Stimulated activated CD4-positive, alpha-beta T cell treated with anti-CD3 and anti-CD28 coated beads, Interleukin-15, amount 100 ng/mL, for 1 hour (primary cell): Measurements from ENCODE around the gene CLDN9.
"Not testable (repeated sequence)": the region's sequence is repeated elsewhere in the genome, so short reads cannot be mapped to it uniquely, and the experiment has no call there.

Experiments
- DNase-seq, 2 donors: peaks; one replicate each; pipeline ENCODE4 v3.0.0-alpha.2; 2020; ENCODE audit warnings: low read depth in 1 of 2, low spot score in 1 of 2

The CLDN9 gene

GRCh38 chr16:3030222-3031212 lies 17.8 kb downstream of the CLDN9 start:
- DNase-seq = no peak

DNA sequence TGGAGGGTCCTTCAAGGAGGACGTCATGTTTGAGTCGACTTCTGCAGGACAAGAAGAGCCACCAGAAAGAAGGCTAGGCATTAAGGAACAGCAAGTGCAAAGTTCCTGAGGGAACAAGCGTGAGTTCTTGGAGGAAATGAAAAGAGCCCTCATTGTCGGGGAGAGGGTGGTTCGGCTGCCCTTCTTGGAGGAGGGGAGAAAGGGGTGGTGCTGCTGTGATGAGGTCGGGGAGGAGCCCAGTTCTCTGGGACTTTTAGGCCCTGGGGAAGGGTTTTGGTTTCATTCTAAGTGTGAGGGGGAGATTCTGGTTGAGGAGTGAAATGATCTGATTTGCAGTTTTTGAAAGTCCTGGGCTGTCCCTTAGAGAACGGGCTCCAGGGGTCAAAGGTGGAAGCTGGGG lies 19.9 kb downstream of the CLDN9 start:
- DNase-seq = no peak

- DNase-seq = no peak
These were observed 22.7 kb downstream of the CLDN9 start for GRCh38 chr16:3035289-3035971.

- no peak for DNase-seq
These were observed 23.4 kb downstream of the CLDN9 start for GRCh38 chr16:3035972-3036725.

DNA sequence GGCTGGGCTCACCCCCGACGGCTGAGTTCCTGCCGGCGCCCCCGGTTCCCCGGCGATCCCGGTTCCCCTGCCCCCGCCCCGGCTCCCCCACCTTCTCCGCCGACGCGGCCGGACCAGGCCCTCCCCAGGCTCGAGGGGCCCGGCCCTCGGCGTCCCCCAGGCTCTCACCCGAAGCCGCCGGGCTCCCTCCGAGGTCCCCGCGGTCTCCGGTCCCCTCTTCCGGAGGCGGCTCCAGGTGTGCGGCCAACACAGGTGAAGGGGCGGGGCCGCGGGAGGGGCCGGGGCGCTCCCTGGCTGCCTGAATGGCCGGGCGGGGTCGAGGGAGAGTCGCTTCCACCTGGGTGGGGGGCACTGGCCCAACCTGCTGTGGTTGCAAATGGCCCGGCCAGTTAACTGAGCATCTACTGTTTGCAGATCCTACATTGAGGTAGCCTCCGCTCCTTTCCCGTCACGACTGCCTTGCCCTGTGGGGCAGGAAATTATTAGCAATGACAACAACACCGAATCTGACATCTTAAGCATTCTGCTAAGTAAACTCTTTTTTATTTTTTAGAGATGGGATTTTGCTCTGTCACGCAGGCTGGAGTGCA lies 24.1 kb downstream of the CLDN9 start, which contains the start of gene BICDL2:
TSS of gene BICDL2 (minus strand) at position 219 of the 590 bp plus-strand sequence. CDS start 1,448 bp downstream, outside the sequence.
- DNase-seq = no peak

DNA sequence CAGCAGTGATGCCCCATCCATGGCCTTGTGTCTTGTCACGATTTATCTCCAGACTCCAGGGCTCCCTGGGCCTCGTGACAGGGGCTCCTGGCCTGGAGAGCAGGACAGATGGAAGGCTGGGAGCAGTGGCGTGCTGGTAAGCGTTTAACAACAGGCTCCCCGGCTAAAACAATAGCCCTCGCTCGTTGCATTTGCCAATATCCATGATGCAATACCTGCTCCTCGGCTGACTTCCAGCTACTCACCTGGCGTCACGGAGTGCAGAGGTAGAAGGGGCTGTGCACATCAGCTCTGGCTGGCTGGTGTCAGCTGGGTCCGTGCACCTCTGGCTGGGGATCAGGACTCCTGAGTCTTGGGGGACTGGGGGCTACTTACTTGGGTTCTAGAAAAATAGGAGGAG lies 25.5 kb downstream of the CLDN9 start:
- DNase-seq = no peak

DNA sequence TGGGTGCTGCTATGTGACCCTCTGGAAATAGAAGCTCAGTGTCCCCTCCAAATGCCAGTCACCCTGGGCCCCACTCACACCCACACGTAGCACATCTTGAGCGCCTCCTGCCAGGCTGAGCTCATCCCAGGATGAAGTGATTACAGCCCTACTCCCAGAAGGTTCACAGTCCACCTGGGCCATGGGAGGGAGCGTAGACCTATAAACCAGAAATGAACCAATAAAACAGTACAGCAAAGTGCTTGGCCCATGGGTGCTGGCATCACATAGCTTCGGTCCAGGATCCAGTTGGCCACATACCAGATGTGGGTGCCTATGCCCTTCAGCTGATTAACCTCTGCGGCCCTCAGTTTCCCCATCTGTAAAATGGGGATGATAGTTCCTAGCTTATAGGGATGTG lies 26.2 kb downstream of the CLDN9 start:
- no peak for DNase-seq

DNA sequence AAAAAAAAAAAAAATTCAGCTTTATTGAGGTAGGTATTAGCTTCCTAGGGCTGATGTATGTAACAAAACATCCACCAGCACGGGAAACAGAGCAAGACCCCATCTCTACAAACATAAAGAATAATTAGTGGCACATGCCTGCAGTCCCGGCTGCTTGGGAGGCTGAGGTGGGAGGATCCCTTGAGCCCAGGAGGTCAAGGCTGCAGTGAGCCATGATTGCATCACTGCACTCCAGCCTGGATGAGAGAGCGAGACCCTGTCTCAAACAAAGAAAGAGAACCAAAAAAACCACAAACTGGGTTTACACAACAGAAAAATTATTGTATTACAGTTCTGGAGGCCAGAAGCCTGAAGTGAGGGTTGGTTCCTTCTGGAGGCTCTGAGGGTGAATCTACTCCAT lies 29.7 kb downstream of the CLDN9 start:
- no peak for DNase-seq

- DNase-seq = no peak
These were observed 32.0 kb downstream of the CLDN9 start for GRCh38 chr16:3044708-3045107.

DNA sequence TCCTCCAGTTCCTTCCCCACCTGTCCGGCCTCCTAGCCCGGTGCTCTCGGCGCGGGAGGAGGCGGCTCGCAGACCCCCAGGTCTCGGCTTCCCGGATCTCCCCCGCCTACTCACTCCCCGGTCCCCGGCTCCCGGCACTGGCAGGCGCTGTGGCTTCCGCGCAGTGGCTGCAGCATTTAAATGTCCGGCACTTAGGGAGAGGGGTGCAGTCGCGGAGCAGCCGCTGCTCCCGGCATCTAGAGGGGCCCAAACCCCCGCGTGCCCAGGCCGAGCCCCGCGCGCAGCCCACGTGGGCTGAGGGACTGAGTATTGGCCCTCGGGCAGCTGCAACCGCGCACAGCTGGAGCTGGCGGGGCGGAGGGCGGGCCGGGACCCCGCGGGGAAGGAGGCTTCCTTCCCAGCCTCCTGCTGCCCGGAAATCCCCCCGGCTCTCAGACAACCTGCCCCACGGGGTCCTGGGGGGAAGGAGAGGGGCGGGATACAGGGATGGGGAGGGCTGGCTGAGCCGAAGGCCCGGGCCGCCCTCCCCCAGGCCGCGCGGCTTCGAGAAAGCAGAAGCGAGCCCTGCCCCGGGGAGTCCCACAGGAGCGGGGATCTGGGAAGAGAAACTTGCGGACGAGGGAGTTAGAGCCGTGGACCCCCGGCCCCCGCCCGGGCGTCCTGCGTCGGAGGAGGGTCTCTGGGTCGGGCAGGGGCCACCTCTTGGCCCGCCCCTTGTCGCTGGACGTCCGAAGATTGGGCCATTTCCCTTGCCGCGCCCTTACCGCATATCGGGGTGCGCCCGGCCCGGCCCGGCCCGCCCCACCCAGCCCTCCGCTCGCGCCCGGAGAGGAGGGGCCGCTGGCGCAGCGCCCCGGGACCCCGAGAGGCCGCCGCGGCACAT lies 33.3 kb downstream of the CLDN9 start, which contains the start of gene MMP25:
TSS of gene MMP25 (plus strand) at position 804 of the 883 bp plus-strand sequence. CDS start 357 bp downstream, outside the sequence.
- DNase-seq = no peak

- no peak for DNase-seq
These were observed 34.1 kb downstream of the CLDN9 start for GRCh38 chr16:3046641-3047386.

- no peak for DNase-seq
These were observed 34.6 kb downstream of the CLDN9 start for GRCh38 chr16:3047387-3047720.

GRCh38 chr16:3049921-3050481 lies 37.3 kb downstream of the CLDN9 start:
- no peak for DNase-seq

GRCh38 chr16:3050487-3050886 lies 37.8 kb downstream of the CLDN9 start:
- DNase-seq = no peak

GRCh38 chr16:3051009-3051408 lies 38.3 kb downstream of the CLDN9 start:
- no peak for DNase-seq

DNA sequence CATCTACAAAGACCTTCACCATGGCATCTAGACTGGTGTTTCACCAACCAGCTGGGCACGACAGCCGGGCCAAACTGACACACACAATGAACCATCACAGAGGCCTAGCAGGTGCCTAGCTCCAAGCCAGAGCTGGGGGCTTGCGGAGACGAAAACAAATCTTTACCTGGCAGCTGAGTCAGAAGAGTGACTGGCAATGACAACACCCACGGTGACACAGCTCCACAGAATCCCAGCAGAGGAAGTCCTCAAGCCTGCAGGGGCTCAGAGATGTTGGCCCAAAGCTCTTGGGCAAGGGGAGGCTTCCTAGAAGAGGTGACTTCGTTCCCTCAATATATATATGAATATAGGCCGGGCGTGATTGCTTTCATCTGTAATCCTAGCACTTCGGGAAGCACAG lies 38.8 kb downstream of the CLDN9 start:
- DNase-seq = no peak

DNA sequence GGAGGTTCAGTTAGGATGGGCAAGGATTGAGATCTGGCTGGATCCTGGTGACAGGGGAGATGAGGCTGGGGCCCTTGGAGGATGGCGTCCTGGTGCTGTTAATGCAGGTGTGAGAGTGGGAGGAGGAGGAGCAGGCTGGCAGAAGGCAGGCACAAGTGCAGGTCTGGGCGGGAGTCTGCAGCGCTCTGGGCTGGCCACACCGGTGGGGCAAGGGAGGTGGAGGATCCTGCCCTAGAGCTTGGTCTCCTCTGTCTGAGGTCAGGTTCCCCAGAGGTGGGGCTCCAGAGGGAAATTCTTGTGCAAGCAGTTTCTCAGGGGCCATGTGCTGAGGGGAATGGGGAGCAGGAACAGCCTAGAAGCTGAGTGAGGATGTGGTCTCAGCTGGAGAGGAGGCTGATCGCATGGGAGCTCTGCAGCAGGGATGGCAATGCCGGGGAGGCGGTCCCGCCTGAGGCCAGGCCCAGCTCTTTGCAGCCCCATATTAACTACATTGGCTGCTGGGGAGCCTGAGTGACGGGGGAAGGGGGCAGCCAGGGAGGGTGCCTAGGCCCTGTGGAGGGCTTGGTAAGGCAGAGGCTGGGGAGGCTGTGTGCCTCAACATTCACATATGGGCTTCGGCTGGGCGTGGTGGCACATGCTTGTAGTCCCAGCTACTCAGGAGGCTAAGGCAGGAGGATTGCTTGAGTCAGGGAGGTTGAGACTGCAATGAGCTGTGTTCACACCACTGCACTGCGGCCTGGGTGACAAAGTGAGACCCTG lies 40.0 kb downstream of the CLDN9 start:
- DNase-seq = not testable (repeated sequence)

DNA sequence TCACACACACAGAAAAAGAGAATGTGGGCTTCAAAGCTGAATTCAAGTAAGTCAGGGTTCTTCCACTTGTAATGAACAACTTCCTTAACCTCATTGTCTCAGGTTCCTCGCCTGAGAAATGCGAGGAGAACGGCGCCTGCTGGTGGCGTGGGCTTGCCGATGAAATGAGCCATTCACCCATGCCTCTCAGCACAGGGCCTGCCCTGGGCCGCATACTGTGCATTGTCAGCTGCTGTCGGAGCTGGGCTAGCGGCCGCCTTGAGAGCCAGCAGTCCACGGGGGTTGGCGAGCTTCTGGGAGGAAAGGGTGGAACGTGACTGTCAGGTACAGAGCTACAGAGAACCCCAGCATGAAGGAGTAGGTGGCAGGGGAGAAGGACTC lies 40.6 kb downstream of the CLDN9 start:
- DNase-seq = not testable (repeated sequence)
